ENCODE data around the gene MYO9B. TPM values are rescaled to one million over a fixed set of nuclear protein-coding genes. Genes with fewer than 3 reads are reported as not detected.

The MYO9B gene
- total and polyA plus RNA-seq, 2 of the 13 experiments (the other 11 are each of a cell fraction or from before 2014, with no cell fraction given), result 18.0 to 18.3 TPM

GRCh38 chr19:17255150-17255621 lies 179.6 kb downstream of the MYO9B start (continued):
- TF ChIP-seq CENPBD1 (CRISPR knock-in tag; IDR thresholded peaks at IDR 0.05; ENCODE audit: borderline replicate concordance, low read depth), result no peak
- TF ChIP-seq ZNF430 (CRISPR knock-in tag; IDR thresholded peaks at IDR 0.05), result no peak; the same call in 1 of the 2 replicates
- no peak for TF ChIP-seq SRY (CRISPR knock-in tag; IDR thresholded peaks at IDR 0.05)
- TF ChIP-seq ZBTB43 (CRISPR knock-in tag; conservative IDR thresholded peaks at IDR 0.05), result no peak
- TF ChIP-seq ZBTB8A (CRISPR knock-in tag; IDR thresholded peaks at IDR 0.05; ENCODE audit: borderline replicate concordance, low read depth), result no peak
- TF ChIP-seq ZSCAN21 (CRISPR knock-in tag; IDR thresholded peaks at IDR 0.05; ENCODE audit: borderline replicate concordance), result no peak
- no peak for TF ChIP-seq TCF7L2 (IDR thresholded peaks at IDR 0.05; ENCODE audit: low read depth, low read length)
- TF ChIP-seq ZNF501 (CRISPR knock-in tag; IDR thresholded peaks at IDR 0.05), result no peak
- TF ChIP-seq PHF21A (CRISPR knock-in tag; IDR thresholded peaks at IDR 0.05), result no peak
- TF ChIP-seq ZBTB10 (CRISPR knock-in tag; IDR thresholded peaks at IDR 0.05; ENCODE audit: borderline replicate concordance), result no peak
- TF ChIP-seq ZNF335 (CRISPR knock-in tag; IDR thresholded peaks at IDR 0.05), result no peak
- no peak for TF ChIP-seq SMAD3 (CRISPR knock-in tag; IDR thresholded peaks at IDR 0.05)
- no peak for TF ChIP-seq MAF1 (CRISPR knock-in tag; IDR thresholded peaks at IDR 0.05; ENCODE audit: borderline replicate concordance)
- no peak for TF ChIP-seq ZNF883 (CRISPR knock-in tag; IDR thresholded peaks at IDR 0.05; ENCODE audit: not compliant biosample characterization)
- no peak for TF ChIP-seq PRPF4 (IDR thresholded peaks at IDR 0.05; ENCODE audit: low read depth, low read length, poor library complexity, severe bottlenecking)
- no peak for TF ChIP-seq NR1H2 (CRISPR knock-in tag; IDR thresholded peaks at IDR 0.05; ENCODE audit: borderline replicate concordance, low read depth)
- TF ChIP-seq ZFP82 (CRISPR knock-in tag; IDR thresholded peaks at IDR 0.05; ENCODE audit: borderline replicate concordance), result no peak
- peak; percentile 51; the same call in 1 of the 2 replicates for TF ChIP-seq HIC2 (CRISPR knock-in tag; IDR thresholded peaks at IDR 0.05; ENCODE audit: low read depth)
- peak; percentile 79 for TF ChIP-seq ZFX (CRISPR knock-in tag; IDR thresholded peaks at IDR 0.05; ENCODE audit: low read depth)
- TF ChIP-seq SIX1 (CRISPR knock-in tag; IDR thresholded peaks at IDR 0.05; ENCODE audit: borderline replicate concordance), result no peak
- TF ChIP-seq ELK4 (CRISPR knock-in tag; IDR thresholded peaks at IDR 0.05; ENCODE audit: borderline replicate concordance), result no peak
- TF ChIP-seq ZBTB20 (CRISPR knock-in tag; IDR thresholded peaks at IDR 0.05; ENCODE audit: borderline replicate concordance, low read depth), result no peak
- no peak for TF ChIP-seq ZNF296 (CRISPR knock-in tag; conservative IDR thresholded peaks at IDR 0.05)
- no peak for TF ChIP-seq CBX1 (IDR thresholded peaks at IDR 0.05; ENCODE audit: low read depth)
